AG04450 (cell line): Measurements from ENCODE around the gene NUP214. TPM values are rescaled to one million over a fixed set of nuclear protein-coding genes. Genes with fewer than 3 reads are reported as not detected.
A peak's percentile ranks its signal among the peaks of the same experiment; 100 is the strongest.

Experiments
- CTCF ChIA-PET: fragments of 300-600, 350-600 bp; formaldehyde crosslinking; extraction: SDS; loops from one replicate; lab custom pipeline; 2022; ENCODE audit warnings: antibody characterized with exemption, inconsistent platforms; lab: Charles Lee
- POLR2A ChIA-PET: fragments of 350-600 bp; formaldehyde crosslinking; extraction: SDS; loops from one replicate; lab custom pipeline; 2021; ENCODE audit warnings: antibody characterized with exemption, inconsistent platforms; lab: Yijun Ruan, JAX
- DNase-seq: peaks from one replicate; pipeline ENCODE4 v3.0.0-alpha.2; 2011; ENCODE audit warnings: low read depth, low spot score
- H3K27ac ChIP-seq: one replicate; pipeline ENCODE4 v1.5.1; 2012; ENCODE audit warnings: low read depth, low read length, control low read depth
- H3K27me3 ChIP-seq: one replicate; pipeline ENCODE4 v1.6.0; 2012; ENCODE audit warnings: low read length; ENCODE audit not compliant: control insufficient read depth, insufficient read depth
- H3K4me3 ChIP-seq: 2 replicates; pipeline ENCODE4 v1.5.1; 2011; ENCODE audit warnings: mild to moderate bottlenecking, low read depth, low read length, control low read depth
- H3K9me3 ChIP-seq: 2 replicates; pipeline ENCODE4 v1.5.1; 2012; ENCODE audit warnings: low read length; ENCODE audit not compliant: control insufficient read depth, insufficient read depth
- polyA plus RNA-seq: library from polyadenylated mRNA; depleted of rRNA; stranded (reverse); fragments of >200 nt; gene quantifications from 2 replicates; pipeline ENCODE4 v1.2.3, GENCODE V29; 2011
- TF ChIP-seq, protein P1 (sequence below): IDR thresholded peaks from 2 replicates; pipeline ENCODE4 v1.5.1; 2011; ENCODE audit warnings: low read depth, low read length, control low read depth, inconsistent platforms

The NUP214 gene
- polyA plus RNA-seq, 1 experiment, result 7.9 TPM

GRCh38 chr9:131179561-131180219, 54.3 kb downstream of the NUP214 start:
- H3K9me3 ChIP-seq, result no peaks in the 10 kb centered on the region
- TF ChIP-seq, protein P1, sequence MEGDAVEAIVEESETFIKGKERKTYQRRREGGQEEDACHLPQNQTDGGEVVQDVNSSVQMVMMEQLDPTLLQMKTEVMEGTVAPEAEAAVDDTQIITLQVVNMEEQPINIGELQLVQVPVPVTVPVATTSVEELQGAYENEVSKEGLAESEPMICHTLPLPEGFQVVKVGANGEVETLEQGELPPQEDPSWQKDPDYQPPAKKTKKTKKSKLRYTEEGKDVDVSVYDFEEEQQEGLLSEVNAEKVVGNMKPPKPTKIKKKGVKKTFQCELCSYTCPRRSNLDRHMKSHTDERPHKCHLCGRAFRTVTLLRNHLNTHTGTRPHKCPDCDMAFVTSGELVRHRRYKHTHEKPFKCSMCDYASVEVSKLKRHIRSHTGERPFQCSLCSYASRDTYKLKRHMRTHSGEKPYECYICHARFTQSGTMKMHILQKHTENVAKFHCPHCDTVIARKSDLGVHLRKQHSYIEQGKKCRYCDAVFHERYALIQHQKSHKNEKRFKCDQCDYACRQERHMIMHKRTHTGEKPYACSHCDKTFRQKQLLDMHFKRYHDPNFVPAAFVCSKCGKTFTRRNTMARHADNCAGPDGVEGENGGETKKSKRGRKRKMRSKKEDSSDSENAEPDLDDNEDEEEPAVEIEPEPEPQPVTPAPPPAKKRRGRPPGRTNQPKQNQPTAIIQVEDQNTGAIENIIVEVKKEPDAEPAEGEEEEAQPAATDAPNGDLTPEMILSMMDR, result no peak
- POLR2A ChIA-PET, result interaction anchor here (0.6 to 1.9 kb wide), 3 partner anchors 54 to 157 kb away, joined by 6 to 7 read pairs (median 6); partner anchors contain the start of gene NUP214
- DNase-seq, result peak; percentile 85
- CTCF ChIA-PET, result interaction anchor here (0.9 to 7.6 kb wide), 6 partner anchors 18 to 161 kb away, joined by 3 to 199 read pairs (median 4); no protein-coding TSS in a partner anchor
- H3K27me3 ChIP-seq, result no peaks in the 10 kb centered on the region
- peak overlapping the region; percentile 89 for H3K27ac ChIP-seq
- no peak overlapping the region for H3K4me3 ChIP-seq

- peak; percentile 90 for DNase-seq
- TF ChIP-seq, protein P1, result no peak
- Histone ChIP-seq H3K9me3 (no peaks in the 10 kb centered on the region), H3K4me3 (no peak overlapping the region), H3K27me3 (no peaks in the 10 kb centered on the region), H3K27ac (peak overlapping the region; percentile 48)
- ChIA-PET POLR2A (interaction anchor here (0.6 to 1.9 kb wide), 4 partner anchors 55 to 156 kb away, joined by 3 to 7 read pairs (median 6); partner anchors contain the start of gene NUP214), CTCF (interaction anchor here (0.9 to 7.6 kb wide), 3 partner anchors 24 to 155 kb away, joined by 3 to 199 read pairs (median 3); no protein-coding TSS in a partner anchor)
Observed at GRCh38 chr9:131180454-131180853, 55.1 kb downstream of the NUP214 start.

GRCh38 chr9:131181091-131181681, 55.8 kb downstream of the NUP214 start:
- peak overlapping the region; percentile 48 for H3K27ac ChIP-seq
- TF ChIP-seq, protein P1, result peak; percentile 2; the same call in 1 of the 2 replicates
- DNase-seq, result no peak
- no peak overlapping the region for H3K4me3 ChIP-seq
- ChIA-PET POLR2A (interaction anchor here (0.6 to 1.9 kb wide), 2 partner anchors 155 to 300 kb away, joined by 4 to 7 read pairs; no protein-coding TSS in a partner anchor), CTCF (interaction anchor here (0.6 to 7.6 kb wide), 7 partner anchors 9 to 169 kb away, joined by 3 to 199 read pairs (median 3); no protein-coding TSS in a partner anchor)
- H3K27me3 ChIP-seq, result no peaks in the 10 kb centered on the region
- H3K9me3 ChIP-seq, result no peaks in the 10 kb centered on the region

DNA sequence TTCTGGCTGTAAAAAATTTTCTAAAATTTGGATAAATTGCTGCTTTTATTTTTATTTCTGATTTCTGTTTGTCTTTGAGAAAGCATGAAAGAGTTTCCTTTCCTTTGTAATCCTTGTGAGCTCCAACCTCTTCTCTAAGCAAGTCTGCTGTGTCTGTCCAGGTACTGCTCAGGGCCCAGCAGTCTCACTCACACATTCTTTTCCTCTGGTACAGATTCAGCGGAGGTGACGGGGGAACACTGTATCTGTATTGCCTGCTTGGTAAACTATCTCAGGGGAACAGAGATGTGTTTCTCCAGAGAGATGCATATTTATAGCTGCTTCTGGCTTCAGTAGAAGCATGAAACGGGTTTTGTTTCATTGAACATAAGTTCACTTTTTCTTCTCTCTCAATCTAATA, 60.5 kb downstream of the NUP214 start:
- TF ChIP-seq, protein P1, result no peak
- POLR2A ChIA-PET, result no interaction called here
- H3K9me3 ChIP-seq, result no peaks in the 10 kb centered on the region
- no peak for DNase-seq
- H3K4me3 ChIP-seq, result no peak overlapping the region
- no peaks in the 10 kb centered on the region for H3K27me3 ChIP-seq
- CTCF ChIA-PET, result interaction anchor here (0.7 kb wide), 1 partner anchor 8 kb away, joined by 4 read pairs; no protein-coding TSS in a partner anchor
- no peak overlapping the region for H3K27ac ChIP-seq

GRCh38 chr9:131186622-131187021, 61.2 kb downstream of the NUP214 start:
- ChIA-PET POLR2A (no interaction called here), CTCF (interaction anchor here (0.7 kb wide), 1 partner anchor 9 kb away, joined by 4 read pairs; no protein-coding TSS in a partner anchor)
- Histone ChIP-seq H3K27me3 (no peaks in the 10 kb centered on the region), H3K9me3 (no peaks in the 10 kb centered on the region), H3K4me3 (no peak overlapping the region), H3K27ac (no peak overlapping the region)
- no peak for DNase-seq
- TF ChIP-seq, protein P1, result no peak
